Measurements from ENCODE around the gene ANAPC13.

Gene ANAPC13, protein sequence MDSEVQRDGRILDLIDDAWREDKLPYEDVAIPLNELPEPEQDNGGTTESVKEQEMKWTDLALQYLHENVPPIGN

DNA sequence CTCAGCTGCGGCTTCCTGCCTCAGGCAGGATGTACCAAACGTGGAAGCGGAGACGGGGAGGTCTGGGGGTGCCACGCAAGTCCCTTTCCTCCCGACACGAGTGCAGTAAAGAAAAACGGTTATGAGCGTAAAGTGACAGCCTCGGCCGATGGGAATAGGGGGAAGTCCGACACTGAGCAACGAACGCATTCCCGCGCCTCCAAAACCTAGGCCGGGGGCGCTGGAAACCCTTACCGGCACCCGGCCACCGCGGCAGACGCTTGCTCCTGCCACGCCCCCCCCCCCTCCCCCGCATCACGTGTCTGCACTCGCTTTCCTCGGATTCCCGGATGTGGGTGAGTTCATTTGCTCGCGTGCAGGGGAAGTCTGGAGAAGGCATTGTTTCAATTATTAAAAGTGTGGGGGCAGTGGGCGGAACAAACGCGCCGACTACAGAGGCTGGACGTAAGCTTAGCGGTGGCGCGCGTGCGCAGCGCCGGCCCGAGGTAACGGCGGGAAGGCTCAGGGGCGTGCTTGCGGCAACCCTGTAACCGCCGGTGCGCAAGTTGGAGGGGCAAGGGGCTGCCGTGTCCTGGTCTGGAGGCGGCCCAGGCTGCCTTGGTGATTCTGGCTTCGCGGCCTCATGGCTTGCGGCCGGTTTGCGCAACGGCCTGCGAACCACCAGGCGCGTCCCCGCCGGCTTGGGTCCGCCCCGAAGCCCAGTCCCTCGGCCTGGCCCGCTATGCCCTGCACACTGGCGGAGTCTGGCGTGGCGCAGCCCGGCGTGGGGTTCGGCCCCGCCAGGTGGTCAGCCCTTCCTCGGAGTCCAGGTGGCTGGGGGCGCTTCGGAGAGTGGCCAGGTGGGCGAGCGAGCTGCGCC is at the start of gene ANAPC13, which contains the start of gene CEP63:
ANAPC13 (minus strand) TSS at position 268 of the 859 bp plus-strand sequence. CDS start 3,081 bp downstream, outside the sequence.
CEP63 (plus strand) TSS at position 340 of the 859 bp plus-strand sequence. CDS start 9,264 bp downstream, outside the sequence.
- DNase-seq (ENCODE audit: low read depth in 2 of 2), result peak; percentile 89 to 94

DNA sequence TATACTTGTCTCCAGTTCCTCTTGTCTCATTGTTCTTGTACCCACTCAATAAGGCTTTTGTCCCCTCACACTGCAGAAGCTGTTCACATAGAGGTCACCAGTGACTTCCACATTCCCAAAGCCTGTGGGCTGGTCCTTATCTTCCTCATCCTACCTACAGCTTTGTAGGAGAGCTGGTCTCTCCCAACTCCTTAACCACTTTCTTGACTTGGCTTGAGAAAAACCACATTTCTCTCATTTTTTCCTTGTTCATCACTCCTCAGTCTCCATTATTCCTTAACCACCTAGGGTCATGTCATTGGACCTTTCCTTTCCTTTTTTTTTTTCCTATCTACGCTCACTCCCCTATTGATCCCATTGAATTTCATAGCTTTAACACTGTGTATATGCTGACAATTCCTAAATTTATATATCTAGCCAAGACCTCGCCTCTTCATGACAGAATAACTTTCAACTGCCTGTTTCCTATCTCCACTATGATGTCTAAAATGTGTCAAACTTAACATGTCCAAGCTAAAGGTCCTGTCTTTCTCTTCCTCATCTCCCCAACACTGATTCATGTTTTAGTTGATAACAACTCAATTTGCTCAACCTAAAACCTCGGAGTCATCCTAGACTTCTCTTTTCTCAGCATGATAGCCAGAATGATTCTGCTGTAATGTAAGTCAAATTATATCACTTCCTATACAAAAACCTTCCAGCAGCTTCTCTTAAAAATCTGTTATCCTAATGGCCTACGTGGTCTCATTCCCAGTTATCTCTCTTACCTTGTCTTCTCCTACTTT is 49.6 kb upstream of the ANAPC13 start:
- no peak for DNase-seq (ENCODE audit: low read depth in 2 of 2)

DNA sequence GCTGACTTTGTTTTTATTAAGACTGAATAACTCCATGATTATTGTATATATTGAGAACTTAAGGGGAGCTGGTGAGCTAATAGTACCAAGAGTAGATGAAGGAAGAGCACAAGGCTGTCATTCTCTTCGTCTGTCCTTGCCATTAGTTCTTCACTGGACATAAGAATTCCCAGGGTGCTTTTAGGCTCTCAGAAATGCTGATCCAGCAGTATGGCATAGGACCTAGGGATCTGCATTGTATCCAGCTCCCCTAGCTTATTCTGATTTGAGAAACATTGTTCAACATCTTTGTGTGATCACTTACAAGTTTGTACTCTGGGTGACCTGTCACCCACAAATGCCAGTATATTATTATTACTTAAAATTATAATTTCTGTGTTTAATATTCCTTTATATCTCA is 47.7 kb upstream of the ANAPC13 start:
- DNase-seq (ENCODE audit: low read depth in 2 of 2), result no peak

DNA sequence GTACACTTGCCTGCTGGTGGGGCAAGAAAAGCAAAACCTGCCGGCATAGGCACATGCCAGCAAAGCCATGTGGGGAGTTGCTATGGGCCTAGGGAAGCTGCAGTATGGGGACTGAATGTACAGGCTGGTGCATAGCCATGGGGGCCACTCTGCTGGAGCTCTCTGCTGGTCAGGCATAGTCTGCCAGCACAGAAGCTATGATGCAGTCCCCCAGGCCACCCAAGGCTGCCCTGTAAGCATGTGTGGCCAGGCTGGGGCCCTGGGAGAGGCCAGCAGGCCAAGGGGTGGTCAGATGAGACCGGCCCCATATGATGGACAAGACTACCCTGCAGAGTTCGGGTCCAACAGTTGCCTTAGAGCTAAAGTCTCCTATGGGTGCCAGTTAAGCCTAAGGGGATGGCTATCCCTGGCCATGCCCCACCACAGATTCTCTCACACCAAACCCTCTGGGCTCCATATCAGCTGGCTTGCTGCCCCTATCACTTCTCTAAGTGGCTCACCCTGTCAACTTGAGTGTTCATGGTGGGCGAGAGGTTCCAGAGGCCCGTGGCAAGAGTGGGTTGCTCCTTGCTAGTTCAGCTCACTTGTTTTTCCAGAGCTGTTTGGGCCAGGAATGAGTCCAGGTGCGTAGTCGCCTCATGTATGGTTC is 41.9 kb upstream of the ANAPC13 start:
- DNase-seq (ENCODE audit: low read depth in 2 of 2), result no peak

DNA sequence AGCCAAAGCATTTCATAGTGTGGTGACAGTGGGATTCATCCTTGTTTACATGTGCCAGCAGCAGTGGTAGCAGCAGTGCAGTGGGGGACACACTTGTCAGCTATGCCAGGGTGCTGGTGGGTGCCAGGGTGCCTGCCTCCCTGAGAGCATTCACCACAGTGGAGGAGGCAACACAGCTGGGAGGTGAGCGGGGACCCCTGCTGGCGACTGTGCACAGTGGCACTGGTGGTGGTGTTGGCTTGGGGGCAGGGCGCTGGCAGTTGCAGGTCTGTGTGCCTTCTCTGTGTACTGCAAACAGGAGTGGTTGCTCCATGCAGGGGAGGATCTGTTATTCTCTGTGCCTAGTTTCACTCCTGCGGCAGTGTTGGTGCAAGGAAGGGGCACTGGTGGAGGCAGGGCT is 41.3 kb upstream of the ANAPC13 start:
- no peak for DNase-seq (ENCODE audit: low read depth in 2 of 2)

DNA sequence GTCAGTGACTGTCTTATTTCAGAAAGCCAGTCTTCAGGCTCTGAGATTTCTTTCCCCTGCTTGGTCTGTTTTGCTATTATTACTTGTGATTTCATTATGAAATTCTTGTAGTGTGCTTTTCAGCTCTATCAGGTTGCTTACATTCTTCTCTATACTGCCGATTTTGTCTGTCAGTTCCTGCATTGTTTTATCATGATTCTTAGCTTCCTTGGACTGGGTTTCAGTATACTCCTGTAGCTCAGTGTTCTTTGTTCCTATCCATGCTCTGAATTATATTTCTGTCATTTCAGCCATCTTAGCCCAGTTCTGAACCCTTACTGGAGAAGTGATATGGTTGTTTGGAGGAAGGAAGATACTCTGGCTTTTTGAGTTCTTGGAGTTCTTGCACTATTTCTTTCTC is 40.5 kb upstream of the ANAPC13 start:
- DNase-seq (ENCODE audit: low read depth in 2 of 2), result no peak

DNA sequence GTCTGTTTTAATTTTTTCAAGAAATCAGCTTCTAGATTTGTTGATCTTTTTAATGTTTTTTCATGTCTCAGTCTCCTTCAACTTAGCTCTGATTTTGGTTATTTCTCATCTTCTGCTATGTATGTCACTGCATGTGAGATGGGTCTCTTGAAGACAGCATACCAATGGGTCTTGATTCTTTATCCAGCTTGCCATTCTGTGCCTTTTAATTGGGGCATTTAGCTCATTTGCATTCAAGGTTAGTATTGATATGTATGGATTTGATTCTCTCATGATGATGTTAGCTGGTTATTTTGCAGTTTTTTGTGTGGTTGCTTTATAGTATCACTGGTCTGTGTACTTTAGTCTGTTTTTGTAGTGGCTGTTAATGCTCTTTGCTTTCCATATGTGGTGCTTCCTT is 39.5 kb upstream of the ANAPC13 start:
- DNase-seq (ENCODE audit: low read depth in 2 of 2), result no peak

DNA sequence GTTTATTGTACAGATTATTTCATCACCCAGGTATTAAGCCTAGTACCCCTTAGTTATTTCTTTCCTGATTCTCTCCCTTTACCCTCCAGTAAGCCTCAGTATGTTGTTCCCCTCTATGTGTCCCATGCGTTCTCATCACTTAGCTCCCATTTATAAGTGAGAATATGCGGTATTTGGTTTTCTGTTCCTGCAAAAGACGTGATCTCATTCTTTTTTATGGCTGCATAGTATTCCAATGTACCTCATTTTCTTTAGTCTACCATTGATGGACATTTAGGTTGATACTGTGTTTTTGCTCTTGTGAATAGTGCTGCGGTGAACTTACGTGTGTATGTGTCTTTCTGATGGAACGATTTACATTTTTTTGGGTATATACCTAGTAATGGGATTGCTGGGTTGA is 36.8 kb upstream of the ANAPC13 start:
- DNase-seq (ENCODE audit: low read depth in 2 of 2), result no peak

DNA sequence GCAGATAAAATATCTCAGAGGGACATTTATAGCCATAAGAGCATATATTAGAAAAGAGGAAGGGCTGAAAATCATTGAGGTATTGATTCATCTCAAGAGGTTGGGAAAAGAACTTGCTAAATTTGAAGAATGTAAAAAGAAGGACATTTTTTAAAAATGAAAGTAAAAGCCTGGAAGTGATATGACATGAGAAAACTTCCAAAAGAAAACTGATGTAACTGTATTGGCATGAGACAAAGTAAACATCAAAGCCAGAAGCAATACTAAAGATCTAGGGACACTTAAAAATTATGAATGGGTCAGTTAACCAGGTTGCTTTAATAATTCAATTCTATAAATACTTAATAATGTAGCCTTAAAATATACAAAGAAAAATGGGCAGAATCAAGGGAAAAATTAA is 32.0 kb upstream of the ANAPC13 start:
- DNase-seq (ENCODE audit: low read depth in 2 of 2), result no peak

DNA sequence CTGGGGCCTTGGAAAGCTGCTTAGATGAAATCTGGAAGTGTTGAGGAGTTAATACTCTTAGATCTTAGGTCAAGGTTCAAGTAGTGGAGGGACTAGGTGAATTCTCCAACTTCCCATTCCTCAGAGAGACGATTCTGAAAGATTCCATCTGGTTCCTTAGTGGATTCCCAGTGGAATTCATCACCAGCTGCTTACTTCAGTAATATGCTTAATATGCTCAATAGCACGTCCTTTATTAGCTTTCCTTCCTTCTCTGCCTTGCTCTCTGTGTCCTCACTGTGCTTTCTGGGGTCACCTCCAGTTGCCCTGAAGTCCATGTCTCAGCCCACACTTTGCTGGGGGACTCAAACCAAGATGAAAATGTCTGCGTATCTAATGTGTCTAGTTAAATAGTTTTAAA is 31.1 kb upstream of the ANAPC13 start:
- DNase-seq (ENCODE audit: low read depth in 2 of 2), result no peak

DNA sequence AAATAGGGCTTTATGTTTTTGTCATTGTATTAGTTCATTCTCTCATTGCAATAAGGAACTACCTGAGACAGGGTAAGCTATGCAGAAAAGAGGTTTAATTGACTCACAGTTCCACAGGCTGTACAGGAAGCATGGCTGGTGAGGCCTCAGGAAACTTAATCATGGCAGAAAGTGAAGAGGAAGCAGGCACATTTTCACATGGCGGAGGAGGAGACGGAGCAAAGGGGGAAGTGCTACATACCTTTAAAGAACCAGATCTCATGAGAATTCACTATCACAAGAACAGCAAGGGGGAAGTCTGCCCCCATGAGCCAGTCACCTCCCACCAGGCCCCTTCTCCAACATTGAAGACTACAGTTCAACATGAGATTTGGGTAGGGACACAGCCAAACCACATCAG is 25.7 kb upstream of the ANAPC13 start:
- DNase-seq (ENCODE audit: low read depth in 2 of 2), result no peak

DNA sequence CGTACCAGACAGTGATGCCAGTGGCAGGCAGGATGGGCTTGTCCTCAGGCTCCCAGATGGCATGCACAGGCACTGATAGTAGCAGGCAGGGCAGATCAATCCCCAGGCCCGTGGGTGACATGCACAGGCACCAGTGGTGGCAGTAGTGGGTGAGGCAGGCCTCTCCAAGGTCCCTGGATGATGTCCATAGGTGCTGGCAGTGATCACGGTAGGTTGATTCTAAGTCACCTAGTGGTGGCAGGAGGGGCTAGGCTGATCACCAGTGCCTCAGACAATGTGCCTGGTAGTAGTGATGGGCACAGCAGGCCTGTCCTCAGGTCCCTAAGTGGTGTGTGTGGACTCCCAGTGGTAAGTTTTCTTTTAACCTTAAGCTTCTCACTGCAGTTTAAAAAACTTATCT is 19.7 kb upstream of the ANAPC13 start:
- DNase-seq (ENCODE audit: low read depth in 2 of 2), result no peak

DNA sequence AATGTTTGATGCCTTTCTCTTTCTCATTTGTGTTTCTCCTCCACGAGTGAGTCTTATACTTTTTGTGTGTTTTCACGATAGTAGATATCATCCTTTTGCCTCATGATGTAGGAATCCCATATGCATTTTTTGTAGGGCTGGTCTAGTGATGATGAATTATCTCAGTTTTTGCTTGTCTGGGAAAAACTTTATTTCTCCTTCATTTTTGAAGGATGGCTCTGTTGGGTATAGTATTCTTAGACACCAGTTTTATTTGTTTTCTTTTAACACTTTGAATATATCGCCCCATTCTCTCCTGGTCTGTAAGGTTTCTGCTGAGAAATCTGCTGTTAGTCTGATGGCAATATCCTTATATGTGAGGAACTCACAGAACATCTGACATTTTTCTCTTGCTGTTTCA is 18.3 kb upstream of the ANAPC13 start:
- no peak for DNase-seq (ENCODE audit: low read depth in 2 of 2)

DNA sequence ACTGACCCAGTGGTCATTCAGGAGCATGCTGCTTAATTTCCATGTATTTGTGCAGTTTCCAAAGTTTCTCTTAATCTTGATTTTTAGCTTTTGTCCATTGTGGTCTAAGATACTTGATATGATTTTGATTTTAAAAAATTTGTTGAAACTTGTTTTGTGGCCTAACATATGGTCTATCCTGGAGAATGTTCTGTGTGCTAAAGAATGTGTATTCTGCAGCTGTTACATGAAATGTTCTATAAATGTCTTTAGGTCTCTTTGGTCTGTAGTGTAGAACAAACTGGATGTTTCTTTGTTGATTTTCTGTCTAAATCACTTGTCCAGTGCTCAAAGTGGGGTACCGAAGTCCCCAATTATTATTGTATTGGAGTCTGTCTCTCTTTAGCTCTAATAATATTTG is 17.5 kb upstream of the ANAPC13 start:
- no peak for DNase-seq (ENCODE audit: low read depth in 2 of 2)

DNA sequence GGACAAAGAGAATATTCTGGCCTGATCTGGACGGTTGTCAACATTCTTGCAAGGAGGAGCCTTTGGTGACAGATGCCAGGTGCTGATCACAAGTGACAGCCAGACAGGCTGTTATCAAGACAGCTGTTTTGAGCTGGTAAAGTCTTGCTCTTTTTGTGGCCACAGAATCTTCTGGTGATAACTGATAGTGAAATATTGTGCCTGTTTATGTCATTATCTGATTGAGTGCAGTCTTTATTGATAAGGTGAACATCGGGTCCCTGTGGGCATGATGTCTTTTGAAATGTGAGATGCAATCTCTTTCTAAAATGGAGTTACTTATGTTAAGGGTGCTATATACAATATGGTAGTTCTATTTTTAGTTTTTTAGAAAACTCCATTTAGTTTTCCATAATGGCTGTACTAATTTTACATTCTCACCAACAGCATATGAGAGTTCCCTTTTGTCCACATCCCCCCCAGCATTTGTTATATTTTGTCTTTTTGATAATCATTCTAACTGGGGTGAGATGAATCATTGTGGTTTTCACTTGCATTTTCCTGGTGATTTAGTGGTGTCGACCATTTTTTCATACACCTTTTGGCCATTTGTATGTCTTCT is 10.8 kb upstream of the ANAPC13 start:
- DNase-seq (ENCODE audit: low read depth in 2 of 2), result no peak

DNA sequence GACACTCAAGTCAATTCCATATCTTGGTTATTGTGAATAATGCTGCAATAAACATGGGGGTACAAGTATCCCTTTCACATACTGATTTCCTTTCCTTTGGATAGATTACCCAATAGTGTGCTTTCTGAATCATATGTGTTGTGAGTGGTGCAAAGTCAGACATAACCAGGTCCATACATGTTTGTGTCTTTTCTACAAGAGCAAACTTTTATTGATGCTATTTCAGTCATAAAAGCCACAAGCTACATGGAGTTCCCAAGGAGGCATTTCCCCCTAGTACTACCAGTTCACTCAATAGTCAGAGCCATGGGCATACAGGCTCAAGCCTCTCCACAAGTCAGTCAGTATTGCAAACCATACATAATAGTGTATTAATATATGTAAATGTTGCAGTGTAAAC is 10.2 kb upstream of the ANAPC13 start:
- DNase-seq (ENCODE audit: low read depth in 2 of 2), result no peak

DNA sequence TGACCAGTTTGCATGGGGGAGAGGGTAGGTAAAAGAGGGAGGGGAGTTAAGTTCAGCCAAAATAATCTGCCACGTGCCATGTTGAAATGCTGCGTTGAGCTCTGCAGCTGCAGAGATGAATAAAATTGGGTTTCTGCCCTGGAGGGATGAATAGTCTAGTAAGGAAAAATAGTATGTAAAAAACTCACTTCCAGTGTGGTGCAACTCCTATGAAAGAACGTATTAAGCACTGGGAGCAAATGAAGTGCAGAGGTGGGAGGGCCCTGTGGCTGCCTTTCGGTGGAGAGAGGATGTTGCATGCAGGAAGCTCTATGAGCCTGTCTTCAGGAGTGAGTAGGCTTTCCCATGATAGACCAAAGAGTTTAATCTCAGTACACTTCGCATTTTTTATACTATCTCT is 8.7 kb upstream of the ANAPC13 start:
- no peak for DNase-seq (ENCODE audit: low read depth in 2 of 2)

DNA sequence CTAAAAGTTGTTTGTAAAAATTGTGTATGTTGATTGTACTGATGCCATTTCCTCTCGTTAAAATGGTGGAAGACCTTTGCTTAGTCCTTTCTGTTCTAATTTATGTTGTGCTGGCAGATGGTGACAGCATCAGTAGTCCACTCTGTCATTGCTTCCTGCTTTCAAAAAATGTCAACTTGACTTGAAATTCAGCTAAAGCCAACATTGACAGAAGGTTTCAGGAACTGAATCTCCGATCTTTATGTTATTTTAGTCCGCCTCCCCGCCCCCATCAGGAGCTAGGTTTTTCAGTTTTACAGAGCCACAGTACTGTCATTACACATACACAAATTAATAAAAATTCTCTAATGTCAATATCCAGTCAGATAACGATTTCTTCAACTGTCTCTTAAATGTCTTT is 1.6 kb upstream of the ANAPC13 start:
- no peak for DNase-seq (ENCODE audit: low read depth in 2 of 2)

DNA sequence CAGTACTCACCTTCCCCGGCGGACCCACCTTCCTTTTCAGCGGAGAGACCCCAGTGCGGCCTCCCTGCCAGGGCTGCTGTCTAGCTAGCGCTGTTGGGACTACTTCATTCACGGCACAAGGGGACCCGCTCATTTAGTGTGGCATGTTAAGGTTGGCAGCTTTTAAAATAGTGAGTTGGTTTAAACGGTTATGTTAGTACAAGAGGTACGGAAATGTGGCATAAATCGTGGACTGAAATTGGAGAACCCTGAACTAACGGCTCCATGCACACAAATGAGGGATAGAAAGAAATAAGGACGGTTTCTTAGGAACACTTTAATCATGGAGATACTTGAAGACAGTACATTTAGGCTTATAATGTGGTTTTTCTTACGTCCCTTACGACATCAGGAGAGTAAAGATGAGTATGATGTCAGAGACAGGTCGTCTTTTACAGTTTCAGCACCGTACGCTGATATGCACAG is 824 bp upstream of the ANAPC13 start:
- no peak for DNase-seq (ENCODE audit: low read depth in 2 of 2)

DNA sequence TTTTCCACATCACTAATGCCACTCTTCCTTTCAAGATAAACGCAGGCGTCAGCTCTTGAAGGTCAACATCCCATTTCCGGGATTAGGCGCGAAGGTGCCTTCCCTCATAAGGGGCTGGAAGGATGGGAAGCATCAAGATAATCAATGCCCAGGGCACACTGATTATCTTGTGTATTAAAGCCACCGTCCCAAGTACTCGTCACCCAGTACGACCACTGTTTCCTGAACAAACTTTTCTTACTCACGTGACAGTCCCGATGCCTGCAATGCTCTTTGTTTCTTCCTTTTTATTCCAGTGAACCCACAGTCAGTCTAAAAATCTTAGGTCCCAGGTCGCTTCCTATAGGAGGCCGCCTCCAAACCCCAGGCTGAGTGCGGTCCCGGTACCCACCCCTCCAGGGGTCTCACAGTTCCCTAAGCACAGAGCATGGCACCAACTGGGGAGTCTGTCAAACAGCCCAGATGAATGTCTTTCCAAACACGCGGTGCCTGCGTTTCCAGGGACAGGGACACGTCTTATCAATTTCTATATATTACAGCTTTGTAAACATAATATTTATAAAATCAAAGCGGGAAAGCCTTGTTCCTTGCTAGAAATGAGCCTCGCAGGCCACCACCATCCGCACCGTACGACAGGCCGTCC is 589 bp downstream of the ANAPC13 start:
- no peak for DNase-seq (ENCODE audit: low read depth in 2 of 2)

DNA sequence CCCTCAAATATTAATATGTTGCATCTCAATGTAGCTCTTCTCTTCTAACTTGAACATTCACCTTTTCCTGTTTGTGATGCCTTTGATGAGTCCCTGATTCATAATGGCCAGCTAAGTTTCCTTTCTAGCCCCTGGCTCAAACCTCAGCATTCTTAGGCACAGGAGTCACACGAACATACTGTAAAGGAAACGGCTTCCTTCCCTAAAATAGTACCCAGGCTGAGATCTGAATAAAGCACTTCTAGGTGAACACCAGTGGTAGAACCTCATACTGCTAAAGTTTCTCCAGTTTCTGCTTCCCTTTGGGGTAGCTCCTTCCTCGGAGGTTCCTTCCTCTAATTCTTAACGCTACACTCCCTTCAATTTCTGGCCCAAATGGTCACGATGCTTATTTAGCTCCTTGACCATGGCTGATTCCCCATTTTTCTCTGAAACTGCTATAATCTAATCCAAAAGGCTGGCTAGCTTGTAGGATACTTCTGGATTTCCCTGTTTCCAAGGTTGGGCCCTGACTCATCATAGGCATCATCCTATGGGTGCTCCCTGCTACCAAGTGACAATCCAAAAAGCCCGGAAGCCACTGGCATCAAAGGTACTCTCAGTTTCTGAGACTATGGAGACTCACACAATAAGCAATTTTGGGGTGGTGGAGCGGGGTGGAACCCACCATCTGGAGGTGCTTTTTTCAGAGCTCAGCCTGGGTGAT is 2.4 kb downstream of the ANAPC13 start:
- no peak for DNase-seq (ENCODE audit: low read depth in 2 of 2)
